ENCODE data around the gene JKAMP. TPM values are rescaled to one million over a fixed set of nuclear protein-coding genes. Genes with fewer than 3 reads are reported as not detected.

JKAMP gene
- total RNA-seq, 4 donors from 2014 or later, result 28.7 to 63.0 (median 42.4) TPM

GRCh38 chr14:59540852-59541251 is 56.5 kb downstream of the JKAMP start:
- no peak for ATAC-seq
- Histone ChIP-seq H3K36me3 (no peaks in the 10 kb centered on the region), H3K4me3 (no peak overlapping the region), H3K4me1 (no peaks in the 10 kb centered on the region), H3K27me3 (no peaks in the 10 kb centered on the region), H3K27ac (no peak overlapping the region), H3K9me3 (no peaks in the 10 kb centered on the region)
- TF ChIP-seq, protein P1, sequence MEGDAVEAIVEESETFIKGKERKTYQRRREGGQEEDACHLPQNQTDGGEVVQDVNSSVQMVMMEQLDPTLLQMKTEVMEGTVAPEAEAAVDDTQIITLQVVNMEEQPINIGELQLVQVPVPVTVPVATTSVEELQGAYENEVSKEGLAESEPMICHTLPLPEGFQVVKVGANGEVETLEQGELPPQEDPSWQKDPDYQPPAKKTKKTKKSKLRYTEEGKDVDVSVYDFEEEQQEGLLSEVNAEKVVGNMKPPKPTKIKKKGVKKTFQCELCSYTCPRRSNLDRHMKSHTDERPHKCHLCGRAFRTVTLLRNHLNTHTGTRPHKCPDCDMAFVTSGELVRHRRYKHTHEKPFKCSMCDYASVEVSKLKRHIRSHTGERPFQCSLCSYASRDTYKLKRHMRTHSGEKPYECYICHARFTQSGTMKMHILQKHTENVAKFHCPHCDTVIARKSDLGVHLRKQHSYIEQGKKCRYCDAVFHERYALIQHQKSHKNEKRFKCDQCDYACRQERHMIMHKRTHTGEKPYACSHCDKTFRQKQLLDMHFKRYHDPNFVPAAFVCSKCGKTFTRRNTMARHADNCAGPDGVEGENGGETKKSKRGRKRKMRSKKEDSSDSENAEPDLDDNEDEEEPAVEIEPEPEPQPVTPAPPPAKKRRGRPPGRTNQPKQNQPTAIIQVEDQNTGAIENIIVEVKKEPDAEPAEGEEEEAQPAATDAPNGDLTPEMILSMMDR (IDR thresholded peaks at IDR 0.05), result no peak
- TF ChIP-seq POLR2AphosphoS5 (IDR thresholded peaks at IDR 0.05) (no peak), EP300 (IDR thresholded peaks at IDR 0.05) (no peak), POLR2A (IDR thresholded peaks at IDR 0.05) (no peak)
- 8 to 40% methylated on average over 1 of the region's 1 CpG for WGBS, 2 donors (ENCODE audit: low coverage in 1 of 2)

DNA sequence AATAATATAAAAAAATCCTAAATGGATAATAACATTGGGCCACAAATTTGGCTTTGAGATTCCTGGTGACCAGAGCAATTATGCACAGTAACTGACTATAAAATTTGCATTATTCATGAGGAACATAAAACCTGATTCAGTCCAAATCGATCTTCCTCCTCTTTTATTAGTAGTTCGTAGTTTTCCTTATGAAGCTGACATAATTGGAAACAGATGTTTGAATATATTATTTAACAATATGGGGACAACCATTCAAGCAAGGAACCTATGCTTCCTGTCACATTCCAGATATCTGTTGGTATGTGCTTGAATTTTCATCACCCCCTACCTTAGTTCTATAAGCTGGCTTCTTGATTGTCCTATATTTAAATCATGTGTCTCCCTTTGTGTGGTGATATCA is 57.4 kb downstream of the JKAMP start:
- no peak for ATAC-seq
- WGBS, 2 donors (ENCODE audit: low coverage in 1 of 2), result 74 to 82% methylated on average over 2 of the region's 2 CpGs

GRCh38 chr14:59543873-59544272 is 59.6 kb downstream of the JKAMP start:
- no peak overlapping the region for H3K4me3 ChIP-seq
- H3K27ac ChIP-seq, result no peak overlapping the region
- no peaks in the 10 kb centered on the region for H3K27me3 ChIP-seq
- no peak for TF ChIP-seq POLR2AphosphoS5 (IDR thresholded peaks at IDR 0.05)
- H3K36me3 ChIP-seq, result no peaks in the 10 kb centered on the region
- H3K4me1 ChIP-seq, result no peaks in the 10 kb centered on the region
- ATAC-seq, result no peak
- H3K9me3 ChIP-seq, result no peaks in the 10 kb centered on the region
- 27 to 29% methylated on average over 4 to 7 of the region's 7 CpGs for WGBS, 2 donors (ENCODE audit: low coverage in 1 of 2)

More for the DNA sequence above, 57.4 kb downstream of the JKAMP start:
- H3K4me1 ChIP-seq, result no peaks in the 10 kb centered on the region
- H3K27me3 ChIP-seq, result no peaks in the 10 kb centered on the region
- no peak overlapping the region for H3K27ac ChIP-seq
- no peak for TF ChIP-seq POLR2AphosphoS5 (IDR thresholded peaks at IDR 0.05)
- TF ChIP-seq POLR2A (IDR thresholded peaks at IDR 0.05), result no peak
- no peak for TF ChIP-seq EP300 (IDR thresholded peaks at IDR 0.05)
- TF ChIP-seq, protein P1 (IDR thresholded peaks at IDR 0.05), result no peak
- no peak overlapping the region for H3K4me3 ChIP-seq
- no peaks in the 10 kb centered on the region for H3K36me3 ChIP-seq
- no peaks in the 10 kb centered on the region for H3K9me3 ChIP-seq

GRCh38 chr14:59547310-59547709 is 63.0 kb downstream of the JKAMP start:
- no peak for ATAC-seq
- Histone ChIP-seq H3K9me3 (peaks cover 0 to 12% (median 0%) of the 10 kb centered on the region in 3 donors), H3K4me1 (no peaks in the 10 kb centered on the region), H3K27me3 (no peaks in the 10 kb centered on the region), H3K36me3 (no peaks in the 10 kb centered on the region), H3K27ac (no peak overlapping the region), H3K4me3 (no peak overlapping the region)
- WGBS, 2 donors (ENCODE audit: low coverage in 1 of 2), result 72% methylated on average over 2 of the region's 2 CpGs
- TF ChIP-seq, protein P1 (IDR thresholded peaks at IDR 0.05), result no peak
- TF ChIP-seq POLR2A (IDR thresholded peaks at IDR 0.05) (no peak), POLR2AphosphoS5 (IDR thresholded peaks at IDR 0.05) (no peak), EP300 (IDR thresholded peaks at IDR 0.05) (no peak)

Other genes with a start within 250 kb of the JKAMP start
- gene GPR135, start 19.1 kb upstream of the JKAMP start, total RNA-seq, result 10 to 100 TPM in 1 of 4 donors, 1 to 10 TPM in 3; 4.4 to 12.6 (median 6.7) TPM
- 10 to 100 TPM; 24.5 to 37.7 (median 33.3) TPM for gene L3HYPDH, start 109 bp upstream of the JKAMP start, total RNA-seq
- not detected for gene CCDC175, start 92.3 kb downstream of the JKAMP start, total RNA-seq